Epidermal melanocyte (primary cell): Measurements from ENCODE around the gene PCNX4.

ENCODE experiments used
- DNase-seq: peaks from one replicate; pipeline ENCODE4 v3.0.0; 2011; ENCODE audit warnings: low spot score; ENCODE audit not compliant: insufficient read length

Gene PCNX4

GRCh38 chr14:60174352-60175254, 82.9 kb downstream of the PCNX4 start:
- no peak for DNase-seq

DNA sequence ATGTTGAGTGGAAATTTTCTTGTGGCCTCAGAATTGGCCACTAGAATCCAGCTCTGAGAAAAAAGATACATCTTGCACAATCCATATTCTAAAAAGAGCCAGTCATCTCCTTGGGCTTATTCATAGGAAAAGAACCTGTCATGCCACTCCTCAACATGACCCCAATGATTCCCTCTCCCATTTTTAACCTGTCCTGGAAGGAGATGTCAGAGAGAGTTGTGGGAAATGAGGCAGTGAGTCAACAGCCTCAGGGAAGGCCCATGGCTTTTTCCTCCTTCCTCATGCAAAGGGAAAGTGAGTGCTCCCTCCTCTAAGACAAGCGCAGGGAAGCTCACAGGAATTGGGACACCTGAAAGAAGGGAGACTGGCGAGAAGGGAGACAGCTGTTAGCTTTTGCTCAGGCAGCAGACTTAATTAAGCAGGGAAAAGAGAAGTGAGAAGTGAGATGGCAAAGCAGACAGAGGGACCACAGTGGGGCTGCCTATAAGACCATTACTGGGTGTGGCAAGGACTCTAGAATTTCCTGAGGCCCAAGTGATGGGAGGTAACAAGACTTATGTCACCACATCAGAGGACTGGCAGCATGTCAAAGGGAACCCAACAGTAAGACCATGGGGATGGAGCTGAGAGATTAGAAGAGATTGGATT, 83.7 kb downstream of the PCNX4 start:
- no peak for DNase-seq

DNA sequence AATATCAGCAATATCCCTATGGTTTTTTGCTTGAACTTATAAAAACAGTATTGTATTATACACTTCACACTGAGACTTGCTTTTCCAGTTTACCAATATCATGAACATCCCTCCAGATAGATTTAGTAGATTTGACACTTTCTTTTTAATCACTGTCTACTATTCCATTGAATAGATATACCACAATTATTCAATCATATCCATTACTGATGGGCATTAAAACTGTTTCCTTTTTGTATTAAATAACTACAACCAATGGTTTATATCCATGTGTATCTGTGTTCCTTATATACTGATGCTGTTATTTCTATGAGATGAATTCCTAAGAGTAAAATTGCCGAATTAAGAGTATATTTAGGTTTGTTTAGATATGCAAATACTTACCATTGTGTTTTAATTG, 86.4 kb downstream of the PCNX4 start:
- DNase-seq = no peak

- DNase-seq = no peak
Observed at GRCh38 chr14:60178820-60179219, 87.1 kb downstream of the PCNX4 start.

- DNase-seq = no peak
Observed at GRCh38 chr14:60179431-60179869, 87.7 kb downstream of the PCNX4 start.

DNA sequence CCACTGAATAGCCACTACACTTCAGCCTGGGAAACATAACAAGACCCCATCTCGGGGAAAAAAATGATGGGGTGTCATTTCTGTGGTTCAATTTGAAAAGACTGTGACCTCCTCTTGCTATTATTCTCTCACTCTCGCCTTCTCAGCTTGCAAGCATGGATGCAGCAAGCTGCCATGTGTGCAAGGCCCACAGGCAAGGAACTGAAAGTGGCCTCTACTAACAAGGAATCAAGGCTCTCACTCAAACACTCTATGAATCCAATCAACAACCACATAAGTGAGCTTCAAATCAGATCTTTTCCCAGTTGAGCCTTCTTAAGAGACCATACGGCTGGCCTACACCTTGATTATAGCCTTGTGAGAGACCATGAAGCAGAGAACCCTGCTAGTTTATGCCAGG, 91.4 kb downstream of the PCNX4 start:
- no peak for DNase-seq

DNA sequence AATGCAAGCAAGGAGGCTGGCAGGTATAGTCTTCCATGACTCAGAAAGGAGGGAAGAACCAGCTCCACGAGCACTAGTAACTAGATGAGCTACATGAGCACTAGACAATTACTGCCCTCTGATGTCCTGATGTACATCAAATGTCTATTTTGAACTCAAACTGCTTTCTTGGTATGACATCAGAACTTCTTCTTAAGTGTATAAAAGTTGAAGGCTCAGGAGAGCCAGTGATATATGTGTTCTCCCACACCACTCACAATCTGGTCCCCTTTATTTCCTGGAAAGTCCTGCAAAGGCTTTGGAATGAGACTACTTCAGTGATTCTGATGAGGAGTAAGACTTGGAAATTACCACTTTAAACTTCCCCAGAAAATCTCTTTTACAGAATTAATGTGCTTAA, 92.0 kb downstream of the PCNX4 start:
- no peak for DNase-seq

- no peak for DNase-seq
Observed at GRCh38 chr14:60184146-60184904, 92.6 kb downstream of the PCNX4 start.

- no peak for DNase-seq
Observed at GRCh38 chr14:60184905-60185555, 93.3 kb downstream of the PCNX4 start.

- DNase-seq = no peak
Observed at GRCh38 chr14:60188115-60188514, 96.4 kb downstream of the PCNX4 start.

DNA sequence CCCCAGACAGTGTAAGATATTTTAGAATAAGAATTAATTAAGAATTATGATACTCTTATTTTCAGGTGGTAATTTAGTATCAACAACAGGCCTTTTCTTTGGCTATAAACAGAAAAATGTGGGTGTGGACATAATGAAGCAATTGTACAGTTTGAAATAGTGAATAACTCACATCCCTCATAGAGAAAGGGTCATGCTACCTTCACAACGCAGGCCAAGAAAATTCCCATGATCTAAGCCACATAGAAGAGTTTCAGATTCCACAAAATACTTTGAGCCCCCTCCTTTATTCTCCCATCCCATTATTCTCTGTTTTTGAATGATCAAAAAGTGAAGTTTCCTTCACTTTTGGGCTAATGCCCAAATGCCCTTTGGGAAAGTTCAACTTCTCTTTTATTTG, 97.0 kb downstream of the PCNX4 start:
- DNase-seq = no peak

GRCh38 chr14:60189923-60190840, 98.5 kb downstream of the PCNX4 start:
- no peak for DNase-seq

GRCh38 chr14:60195179-60195810, 103.6 kb downstream of the PCNX4 start:
- no peak for DNase-seq

- no peak for DNase-seq
Observed at GRCh38 chr14:60196291-60196690, 104.6 kb downstream of the PCNX4 start.

DNA sequence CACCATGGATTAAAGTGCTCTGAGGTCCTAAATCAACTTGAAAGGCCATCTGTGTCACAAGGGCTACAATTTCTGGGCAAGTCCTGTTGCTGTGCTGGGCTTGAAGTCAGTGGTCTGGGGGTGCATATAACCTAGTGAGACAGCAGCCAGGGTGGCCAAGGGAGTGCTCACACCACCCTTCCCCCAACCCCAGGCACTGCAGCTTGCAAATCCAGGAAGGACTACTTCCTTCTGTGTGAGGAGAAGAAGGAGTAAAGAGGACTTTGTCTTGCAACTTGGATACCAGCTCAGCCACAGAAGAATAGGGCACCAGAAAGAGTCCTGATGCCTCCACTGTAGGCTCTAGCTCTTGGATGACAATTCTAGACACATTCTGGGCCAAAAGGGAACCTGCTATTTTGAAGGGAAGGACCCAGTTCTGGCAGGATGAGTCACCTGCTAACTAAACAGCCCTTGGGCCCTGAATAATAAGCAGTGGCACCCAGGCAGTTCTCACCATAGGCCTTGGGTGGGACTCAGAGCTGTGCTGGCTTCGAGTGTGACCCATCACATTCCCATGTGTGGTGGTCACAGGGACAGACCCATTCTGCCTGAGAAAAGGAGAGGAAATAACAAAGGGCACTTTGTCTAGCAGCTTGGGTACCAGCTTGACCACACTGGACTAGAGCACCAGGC, 106.0 kb downstream of the PCNX4 start:
- DNase-seq = no peak

DNA sequence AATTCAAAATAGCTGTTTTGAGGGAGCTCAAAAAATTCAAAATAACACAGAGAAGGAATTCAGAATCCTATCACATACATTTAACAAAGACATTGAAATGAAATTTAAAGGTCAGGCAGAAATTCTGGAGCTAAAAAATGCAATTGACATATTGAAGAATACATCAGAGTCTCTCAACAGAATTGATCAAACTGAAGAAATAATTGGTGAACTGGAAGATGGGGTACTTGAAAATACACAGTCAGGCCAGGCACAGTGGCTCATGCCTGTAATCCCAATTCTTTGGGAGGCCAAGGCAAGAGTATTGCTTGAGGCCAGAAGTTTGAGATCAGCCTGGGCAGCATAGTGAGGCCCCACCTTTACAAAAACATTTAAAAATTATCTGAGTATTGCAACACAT, 107.6 kb downstream of the PCNX4 start:
- no peak for DNase-seq

DNA sequence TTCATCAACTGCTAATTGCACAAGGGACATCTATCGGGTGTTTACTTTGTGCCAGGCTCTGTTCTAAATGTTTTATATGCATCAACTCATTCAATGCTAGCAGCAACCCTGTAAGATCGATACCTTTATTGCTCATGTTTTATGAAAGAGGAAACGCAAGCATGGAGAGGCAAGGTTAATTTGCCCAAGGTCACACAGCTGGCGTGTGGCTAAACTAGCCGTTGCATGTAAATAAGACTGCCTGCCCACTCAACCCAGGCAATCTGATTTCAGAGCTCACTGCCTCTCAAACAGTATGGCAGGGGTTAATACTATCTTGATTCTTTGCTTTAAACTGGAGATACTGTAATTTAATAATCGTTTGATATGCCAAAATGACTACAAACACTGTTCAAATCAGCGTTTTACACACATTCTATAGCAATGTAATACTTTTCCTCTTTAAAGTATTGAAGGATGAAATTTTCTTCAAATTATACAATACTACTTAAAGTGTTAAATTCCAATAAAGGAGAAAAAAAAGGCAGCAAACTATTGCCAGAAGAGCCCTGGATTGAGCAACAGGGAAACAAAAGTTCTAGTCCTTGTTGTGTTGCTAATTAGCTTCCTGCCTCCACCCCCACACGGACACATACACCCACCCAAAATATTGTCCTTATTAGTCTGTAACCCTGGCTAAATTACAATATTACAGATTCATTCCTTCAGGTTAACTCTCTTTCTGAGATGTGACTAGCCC, 112.5 kb downstream of the PCNX4 start:
- no peak for DNase-seq

DNA sequence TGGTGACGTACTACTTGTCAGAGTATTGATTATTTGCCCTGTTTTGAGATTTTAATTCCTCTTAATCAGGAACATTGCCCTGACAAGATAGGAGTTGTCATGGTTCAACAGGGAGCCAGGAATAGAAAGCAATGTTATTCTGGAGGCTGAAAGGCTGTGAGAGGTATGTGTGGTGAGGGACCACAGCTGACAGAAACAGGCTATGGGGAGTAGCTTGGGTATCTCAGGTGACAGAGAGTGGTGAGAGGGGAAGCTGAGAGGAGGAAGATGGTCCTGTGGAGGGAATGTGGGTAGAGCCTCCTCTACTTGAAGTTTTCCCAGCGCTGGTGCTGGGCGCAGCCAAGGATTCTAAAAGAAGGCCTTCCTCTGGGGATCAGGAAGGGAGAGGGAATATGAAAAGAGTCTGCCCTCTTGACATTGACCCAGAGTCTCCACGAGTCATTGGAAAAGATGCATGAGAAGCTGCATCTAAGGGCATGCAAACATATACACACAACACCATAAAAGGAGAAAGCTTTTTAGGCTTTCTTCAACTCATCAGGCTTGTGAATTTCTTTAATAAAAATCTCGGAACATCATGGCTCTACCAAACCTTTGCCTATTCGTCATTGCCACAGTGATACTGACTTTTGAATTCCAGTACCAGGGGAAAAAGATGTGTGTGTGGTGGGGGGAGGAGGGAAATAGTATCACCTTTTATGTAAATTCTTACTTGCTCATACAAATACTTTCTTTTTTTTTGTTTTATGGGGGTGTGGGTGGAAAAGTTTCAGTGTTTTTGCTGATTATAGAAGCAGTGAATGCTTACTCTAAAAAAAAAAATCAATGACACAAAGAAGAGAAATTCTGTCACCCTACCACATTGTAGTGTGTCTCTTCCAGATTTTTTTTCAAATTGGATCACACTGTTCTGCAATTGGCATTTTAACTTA, 113.4 kb downstream of the PCNX4 start:
- no peak for DNase-seq
